22Rv1 (cell line): ENCODE data around the gene TMEM252.

Source experiments
- H3K27ac ChIP-seq: fragments of 450-650 bp; 2 replicates; pipeline ENCODE4 v1.5.1; 2017
- CTCF ChIP-seq: fragments of 450-650 bp; IDR thresholded peaks from 2 replicates; pipeline ENCODE4 v1.5.1; 2017; ENCODE audit warnings: mild to moderate bottlenecking
- ZFX ChIP-seq: fragments of 450-650 bp; IDR thresholded peaks from 2 replicates; pipeline ENCODE4 v1.6.1; 2017; ENCODE audit warnings: antibody characterized with exemption, borderline replicate concordance

The TMEM252 gene

GRCh38 chr9:68492806-68493205, 47.9 kb downstream of the TMEM252 start:
- no peak overlapping the region for H3K27ac ChIP-seq
- TF ChIP-seq CTCF (no peak), ZFX (no peak)

- TF ChIP-seq ZFX (no peak), CTCF (no peak)
- no peak overlapping the region for H3K27ac ChIP-seq
Measured at GRCh38 chr9:68489646-68490045, 51.0 kb downstream of the TMEM252 start.

DNA sequence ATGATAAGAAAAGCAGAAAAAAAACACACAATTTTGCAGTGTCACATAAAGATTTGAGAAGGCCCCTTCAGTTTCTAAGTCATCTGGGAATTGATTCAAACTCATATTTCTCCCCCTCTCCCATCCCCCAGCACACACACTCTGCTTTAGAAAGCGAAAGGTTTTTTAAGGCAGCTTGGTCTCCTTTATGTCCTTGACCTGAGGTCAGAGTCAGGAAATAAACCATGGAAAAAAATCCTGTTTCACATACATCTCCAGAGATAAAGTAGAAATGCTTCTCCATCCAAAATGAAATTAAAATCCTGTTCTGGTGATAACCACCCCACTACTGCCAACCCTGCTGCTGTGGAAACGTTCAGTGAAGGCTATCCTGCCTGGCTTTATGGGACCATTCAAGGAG, 52.6 kb downstream of the TMEM252 start:
- H3K27ac ChIP-seq: no peak overlapping the region
- TF ChIP-seq CTCF: no peak
- no peak for TF ChIP-seq ZFX
